ENCODE data around the gene GMPPB. TPM values are rescaled to one million over a fixed set of nuclear protein-coding genes. Genes with fewer than 3 reads are reported as not detected.

GMPPB gene
- total RNA-seq, 1 donor from 2014 or later = 31.2 TPM

DNA sequence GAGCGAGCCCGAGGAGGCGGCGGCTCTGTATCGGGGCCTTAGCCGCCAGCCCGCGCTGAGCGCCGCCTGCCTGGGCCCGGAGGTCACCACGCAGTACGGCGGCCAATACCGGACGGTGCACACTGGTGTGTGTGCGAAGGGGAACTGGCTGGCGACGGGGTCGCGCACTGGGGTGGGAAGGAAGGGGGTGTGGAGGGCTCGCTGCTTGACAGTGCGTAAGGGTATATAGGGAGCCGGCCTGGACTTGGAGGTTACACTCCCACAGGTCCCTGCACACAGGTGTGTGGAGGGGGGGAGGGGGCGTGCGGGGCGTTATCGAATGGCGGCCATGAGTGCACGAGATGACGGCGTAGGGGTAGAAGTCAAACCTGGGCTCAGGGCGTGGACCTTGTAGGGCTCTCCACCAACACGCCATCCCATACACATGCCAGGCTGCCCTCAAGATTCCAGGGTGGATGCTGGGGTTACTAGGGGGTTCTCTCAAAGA is 49.2 kb downstream of the GMPPB start:
- Mint-ChIP-seq H3K27me3 (no peaks in the 10 kb centered on the region), H3K36me3 (ENCODE audit: insufficient read depth) (peaks cover 5% of the 10 kb centered on the region), H3K27ac (peak overlapping the region; percentile 41), H3K4me3 (ENCODE audit: low read depth) (peak overlapping the region; percentile 84), H3K4me1 (ENCODE audit: low read depth) (peaks cover 13% of the 10 kb centered on the region), H3K9me3 (ENCODE audit: low read depth) (no peaks in the 10 kb centered on the region)
- no peak for DNase-seq (ENCODE audit: low spot score, unreplicated experiment)
- TF ChIP-seq, protein P1, sequence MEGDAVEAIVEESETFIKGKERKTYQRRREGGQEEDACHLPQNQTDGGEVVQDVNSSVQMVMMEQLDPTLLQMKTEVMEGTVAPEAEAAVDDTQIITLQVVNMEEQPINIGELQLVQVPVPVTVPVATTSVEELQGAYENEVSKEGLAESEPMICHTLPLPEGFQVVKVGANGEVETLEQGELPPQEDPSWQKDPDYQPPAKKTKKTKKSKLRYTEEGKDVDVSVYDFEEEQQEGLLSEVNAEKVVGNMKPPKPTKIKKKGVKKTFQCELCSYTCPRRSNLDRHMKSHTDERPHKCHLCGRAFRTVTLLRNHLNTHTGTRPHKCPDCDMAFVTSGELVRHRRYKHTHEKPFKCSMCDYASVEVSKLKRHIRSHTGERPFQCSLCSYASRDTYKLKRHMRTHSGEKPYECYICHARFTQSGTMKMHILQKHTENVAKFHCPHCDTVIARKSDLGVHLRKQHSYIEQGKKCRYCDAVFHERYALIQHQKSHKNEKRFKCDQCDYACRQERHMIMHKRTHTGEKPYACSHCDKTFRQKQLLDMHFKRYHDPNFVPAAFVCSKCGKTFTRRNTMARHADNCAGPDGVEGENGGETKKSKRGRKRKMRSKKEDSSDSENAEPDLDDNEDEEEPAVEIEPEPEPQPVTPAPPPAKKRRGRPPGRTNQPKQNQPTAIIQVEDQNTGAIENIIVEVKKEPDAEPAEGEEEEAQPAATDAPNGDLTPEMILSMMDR (IDR thresholded peaks at IDR 0.05; ENCODE audit: unreplicated experiment) = no peak

DNA sequence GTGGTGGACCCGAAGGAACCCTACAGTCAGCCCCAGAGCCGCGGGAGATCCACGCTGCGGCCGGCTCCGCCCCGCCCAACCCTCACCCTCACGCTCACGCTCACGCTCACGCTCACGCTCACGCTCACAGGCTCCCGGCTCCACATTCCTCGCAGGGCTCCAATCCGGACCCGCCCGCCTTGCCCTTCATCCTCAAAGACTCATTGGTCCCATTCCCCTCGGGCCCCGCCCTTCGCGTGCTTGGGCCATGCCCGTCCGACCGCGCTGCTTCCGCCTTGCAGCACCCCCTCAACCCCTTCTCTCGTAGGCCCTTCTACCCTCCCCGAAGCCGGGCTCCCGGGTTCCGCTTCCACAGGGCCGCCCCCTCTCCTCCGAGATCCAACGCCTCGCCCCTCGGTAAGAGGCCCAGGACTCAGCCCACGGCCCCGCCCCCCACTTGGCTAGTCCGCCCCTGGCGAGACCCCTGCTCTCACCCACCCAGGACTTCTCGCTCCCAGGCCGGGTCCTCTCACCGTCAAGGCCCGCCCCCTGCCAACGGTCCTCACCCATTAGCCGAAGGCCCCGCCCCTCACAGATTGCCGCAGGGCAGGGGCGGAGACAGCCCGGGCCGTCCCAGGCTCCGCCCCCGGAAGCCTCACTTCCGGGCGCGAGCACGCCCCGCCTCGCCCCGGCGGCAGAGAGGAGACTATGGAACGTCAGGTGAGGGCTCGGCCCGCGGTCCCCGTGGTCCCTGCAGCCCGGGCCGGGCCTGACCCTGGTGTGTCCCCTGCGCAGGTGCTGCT is 49.8 kb downstream of the GMPPB start, which contains the start of gene APEH:
Gene APEH, plus strand, starts transcription at position 637 of the 782 bp plus-strand sequence. Its CDS starts 51 bp downstream, at position 688.
- Mint-ChIP-seq H3K4me3 (ENCODE audit: low read depth) (peak within 1 kb of the TSS; percentile 84), H3K27ac (peak within 1 kb of the TSS; percentile 97), H3K9me3 (ENCODE audit: low read depth) (no peaks in the 10 kb centered on the region), H3K4me1 (ENCODE audit: low read depth) (peaks cover 16% of the 10 kb centered on the region), H3K36me3 (ENCODE audit: insufficient read depth) (peaks cover 5% of the 10 kb centered on the region), H3K27me3 (no peaks in the 10 kb centered on the region)
- peak; percentile 96 for DNase-seq (ENCODE audit: low spot score, unreplicated experiment)
- TF ChIP-seq, protein P1 (IDR thresholded peaks at IDR 0.05; ENCODE audit: unreplicated experiment) = no peak

DNA sequence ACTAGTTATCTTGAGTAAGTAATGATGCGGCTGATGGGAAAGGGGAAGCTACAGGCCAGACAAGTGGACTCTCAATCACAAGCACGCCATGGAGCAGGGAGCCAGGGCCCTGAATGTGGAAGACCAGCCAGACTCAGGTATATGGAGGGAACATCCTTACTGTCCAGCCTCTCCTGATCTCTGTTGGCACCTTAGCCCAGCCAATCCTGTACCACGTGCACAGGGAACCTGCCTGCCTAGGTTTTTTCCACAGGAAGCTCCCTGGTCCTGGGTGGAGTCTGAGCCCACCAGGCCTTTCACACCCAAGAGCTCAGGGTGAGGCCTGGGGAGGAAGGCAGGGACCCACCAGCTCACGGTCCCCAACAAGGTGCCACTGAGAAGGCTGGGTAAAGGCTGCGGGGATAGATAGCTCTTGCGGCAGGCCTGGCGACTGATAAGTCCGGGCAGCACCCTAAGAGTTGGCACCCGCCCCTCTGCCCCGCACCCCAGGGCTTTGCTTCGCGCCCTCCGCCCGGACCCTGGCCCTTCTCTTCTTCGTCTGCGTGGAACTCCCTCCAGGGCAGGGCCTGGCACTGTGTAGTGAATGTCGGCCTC is 50.5 kb downstream of the GMPPB start:
- Mint-ChIP-seq H3K4me1 (ENCODE audit: low read depth) (peaks cover 21% of the 10 kb centered on the region), H3K36me3 (ENCODE audit: insufficient read depth) (peaks cover 4% of the 10 kb centered on the region), H3K27me3 (no peaks in the 10 kb centered on the region), H3K4me3 (ENCODE audit: low read depth) (peak overlapping the region; percentile 84), H3K9me3 (ENCODE audit: low read depth) (no peaks in the 10 kb centered on the region), H3K27ac (peak overlapping the region; percentile 97)
- DNase-seq (ENCODE audit: low spot score, unreplicated experiment) = no peak
- TF ChIP-seq, protein P1 (IDR thresholded peaks at IDR 0.05; ENCODE audit: unreplicated experiment) = no peak

DNA sequence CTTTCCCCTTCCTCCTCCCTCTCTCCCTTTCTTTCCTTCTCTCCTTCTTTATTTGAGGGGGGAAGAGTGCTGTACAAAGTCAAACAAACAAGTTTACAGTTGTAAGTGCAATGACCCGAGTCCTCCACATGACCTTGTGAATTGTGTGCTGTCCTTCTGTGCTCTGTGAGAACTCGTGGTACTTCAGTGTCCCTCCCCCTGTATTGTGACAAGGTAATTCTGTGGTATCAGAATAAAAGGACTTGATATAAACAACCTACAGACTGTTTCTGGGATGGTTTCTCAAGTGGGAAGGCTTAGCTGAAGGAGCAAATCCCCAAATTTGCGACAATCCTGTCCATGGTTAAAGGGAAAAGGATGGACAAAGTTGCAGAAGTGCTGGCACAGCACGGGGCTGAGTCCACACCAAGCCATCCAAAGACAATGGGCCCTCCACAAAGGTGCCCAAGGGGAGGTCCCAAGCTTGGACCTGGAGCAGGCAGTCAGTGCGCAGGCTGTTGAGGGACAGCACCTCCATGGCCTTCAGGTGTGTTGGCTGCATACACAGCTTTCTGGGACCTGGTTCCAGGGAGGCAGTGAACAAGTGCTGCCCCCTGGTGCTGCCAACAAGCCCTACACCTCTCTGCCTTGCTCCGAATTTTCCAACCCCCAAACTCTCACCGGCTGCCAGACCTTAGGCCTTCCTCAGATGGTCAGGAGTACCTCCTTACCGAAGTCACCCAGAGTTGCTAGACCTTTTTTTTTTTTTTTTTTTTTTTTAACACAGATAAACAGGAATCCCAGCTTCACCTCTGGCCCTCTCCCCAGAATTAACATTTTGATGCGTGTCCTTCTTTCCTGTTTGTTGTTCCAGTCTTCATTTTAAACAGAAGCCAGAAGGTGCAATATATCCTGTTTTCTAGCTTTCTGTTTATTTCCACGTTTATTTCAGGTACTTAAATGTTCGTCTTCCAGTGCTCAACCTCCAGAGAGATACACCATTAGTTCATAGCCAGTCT is 52.2 kb downstream of the GMPPB start:
- H3K36me3 Mint-ChIP-seq (ENCODE audit: insufficient read depth) = peaks cover 1% of the 10 kb centered on the region

More for the DNA sequence above, 52.2 kb downstream of the GMPPB start:
- peak overlapping the region; percentile 60 for H3K4me3 Mint-ChIP-seq (ENCODE audit: low read depth)
- H3K27me3 Mint-ChIP-seq = no peaks in the 10 kb centered on the region
- no peaks in the 10 kb centered on the region for H3K9me3 Mint-ChIP-seq (ENCODE audit: low read depth)
- peak; percentile 65 for DNase-seq (ENCODE audit: low spot score, unreplicated experiment)
- peak overlapping the region; percentile 91 for H3K27ac Mint-ChIP-seq
- H3K4me1 Mint-ChIP-seq (ENCODE audit: low read depth) = peaks cover 23% of the 10 kb centered on the region
- TF ChIP-seq, protein P1 (IDR thresholded peaks at IDR 0.05; ENCODE audit: unreplicated experiment) = peak; percentile 86
